ENCODE results near the gene IMMP2L. TPM values are rescaled to one million over a fixed set of nuclear protein-coding genes. Genes with fewer than 3 reads are reported as not detected.

The IMMP2L gene
- total RNA-seq, 1 experiment from 2014 or later = 4.9 TPM

DNA sequence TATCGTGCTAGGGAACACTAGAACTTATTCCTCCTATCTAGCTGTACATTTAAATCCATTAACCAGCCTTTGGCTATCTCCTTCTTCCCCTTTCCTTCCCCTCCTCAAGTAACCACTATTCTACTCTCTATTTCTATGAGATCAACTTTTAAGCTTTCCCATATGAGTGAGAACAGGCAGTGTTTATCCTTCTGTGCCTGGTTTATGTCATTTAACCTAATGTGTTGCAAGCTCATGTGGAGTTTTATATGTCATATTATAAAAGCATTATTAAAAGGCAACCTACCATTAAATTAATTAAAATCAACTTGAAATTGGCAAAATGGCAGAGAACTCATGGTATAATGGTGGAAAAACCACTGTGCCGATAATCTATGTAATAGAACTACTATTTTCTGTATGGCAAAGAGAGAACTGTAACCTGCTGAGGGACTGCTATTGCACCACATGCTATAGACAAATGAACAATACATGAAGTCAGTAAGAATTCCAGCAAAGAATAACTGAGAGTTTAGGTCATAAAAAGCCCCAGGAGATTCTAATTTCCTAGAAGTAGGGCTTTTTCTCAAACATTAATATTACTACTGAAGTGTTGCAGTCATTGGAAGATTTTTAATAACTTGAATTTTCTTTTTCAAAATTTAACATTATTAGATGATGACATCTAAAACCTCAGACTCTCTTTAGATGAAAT lies 389.6 kb downstream of the IMMP2L start:
- DNase-seq (ENCODE audit: low read depth) = no peak

DNA sequence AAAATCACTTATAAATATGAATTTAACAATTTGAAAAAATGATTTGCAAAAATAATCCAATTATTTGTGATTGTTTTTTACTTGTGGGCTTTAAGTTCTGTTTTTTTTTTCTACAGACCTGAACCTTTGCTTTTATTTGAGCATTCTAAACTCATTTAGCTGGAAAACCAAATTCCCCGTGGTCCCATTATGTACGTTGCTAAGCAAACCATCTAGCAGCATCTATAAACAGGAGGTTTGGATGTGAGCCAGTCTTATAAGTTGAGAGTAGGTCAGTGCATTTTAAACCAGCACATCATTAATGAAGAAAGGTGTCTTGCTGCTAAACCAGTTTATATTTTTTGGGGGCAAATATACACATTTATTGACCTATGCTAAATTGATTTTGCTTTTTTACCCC lies 394.1 kb downstream of the IMMP2L start:
- DNase-seq (ENCODE audit: low read depth) = no peak

DNA sequence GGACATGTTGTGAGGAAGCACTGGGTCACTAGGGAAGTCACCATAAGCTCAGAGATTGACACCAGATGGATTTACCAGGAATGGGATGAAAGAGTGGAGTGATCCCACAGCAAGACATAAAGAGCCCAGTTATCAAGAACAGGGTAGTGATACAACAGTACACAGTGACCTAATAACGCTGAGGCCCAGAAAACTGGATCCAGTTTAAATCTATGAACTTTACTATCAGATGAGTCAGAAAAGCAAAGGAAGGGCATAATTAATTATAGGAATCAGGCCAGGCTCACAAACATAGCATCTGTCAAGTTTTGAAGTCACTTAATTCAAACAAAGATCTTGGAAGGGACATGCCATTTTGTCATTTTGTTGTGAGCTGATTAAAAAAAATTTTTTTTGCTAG lies 397.9 kb downstream of the IMMP2L start:
- no peak for DNase-seq (ENCODE audit: low read depth)

DNA sequence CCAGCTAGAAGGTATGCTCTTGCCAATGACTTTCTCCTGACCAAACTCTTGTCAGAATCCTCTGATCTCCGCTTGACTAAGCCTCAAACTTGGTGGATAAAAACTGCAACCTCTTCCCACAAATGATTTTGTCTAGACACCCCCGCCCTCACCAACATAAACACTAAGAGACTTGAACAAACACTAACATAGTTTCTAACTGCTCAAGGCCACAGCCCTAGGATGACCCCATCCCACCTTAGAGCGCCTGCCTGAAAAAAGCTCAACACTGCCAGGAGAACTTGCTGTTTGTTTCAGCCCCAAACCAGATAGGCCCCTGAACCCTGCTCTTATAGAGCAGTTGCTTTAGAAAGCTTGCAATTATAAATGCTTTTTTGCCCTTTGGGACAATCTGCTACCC lies 399.6 kb downstream of the IMMP2L start:
- DNase-seq (ENCODE audit: low read depth) = no peak

DNA sequence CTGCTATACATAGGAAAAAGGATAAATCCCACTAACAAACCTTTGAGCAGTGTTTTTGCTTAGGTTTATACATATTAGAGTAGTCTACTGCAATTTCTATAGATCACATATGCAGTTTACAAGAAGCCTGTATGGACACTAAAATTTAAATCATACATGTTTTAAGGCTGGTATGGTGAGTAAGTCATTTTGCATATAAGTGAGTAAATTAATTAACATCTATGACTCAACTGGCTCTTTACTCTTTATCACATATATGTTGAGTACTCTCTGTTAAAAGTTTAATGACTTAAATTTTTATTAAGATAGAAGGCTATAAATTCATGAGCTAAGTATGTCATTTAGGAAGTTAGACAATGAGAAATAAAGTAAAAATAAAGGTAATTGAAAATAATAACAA lies 402.0 kb downstream of the IMMP2L start:
- no peak for DNase-seq (ENCODE audit: low read depth)

DNA sequence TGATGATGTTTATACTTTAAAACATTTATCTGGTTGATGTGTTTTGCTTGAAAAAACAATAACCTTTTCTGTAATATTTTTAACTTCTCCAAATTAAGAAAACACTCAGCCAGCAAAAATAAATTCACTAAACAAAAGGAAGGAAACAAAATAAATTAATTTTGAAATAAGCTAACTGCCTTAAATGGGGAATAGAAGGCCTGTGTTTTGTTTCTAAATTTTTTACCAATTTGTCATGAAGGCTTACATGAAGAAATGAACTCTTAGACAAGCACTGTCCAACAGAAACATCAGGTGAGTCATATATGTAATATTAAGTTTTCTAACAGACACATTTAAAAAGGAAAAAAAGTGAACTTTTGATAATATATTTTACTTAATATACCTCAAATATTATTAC lies 402.9 kb downstream of the IMMP2L start:
- peak; percentile 29 for DNase-seq (ENCODE audit: low read depth)

DNA sequence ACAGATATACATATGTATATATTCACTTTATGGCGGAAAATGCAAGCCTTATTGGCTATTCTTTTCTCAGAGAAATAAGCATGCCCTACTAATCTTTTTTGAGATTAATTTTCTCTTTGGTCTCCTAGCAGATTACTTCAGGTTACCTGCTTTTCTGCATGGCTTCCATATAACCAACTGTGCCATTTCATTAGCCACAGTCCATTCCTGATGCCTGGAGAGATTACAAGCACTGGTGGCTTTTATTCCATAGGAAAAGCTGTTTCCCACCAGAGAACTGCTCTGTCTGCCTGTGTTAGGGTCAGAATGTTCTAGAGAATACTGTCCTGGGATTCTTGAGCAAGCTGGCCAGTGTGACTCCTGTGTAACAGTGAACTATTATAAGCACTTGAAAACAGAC lies 411.6 kb downstream of the IMMP2L start:
- DNase-seq (ENCODE audit: low read depth) = no peak

DNA sequence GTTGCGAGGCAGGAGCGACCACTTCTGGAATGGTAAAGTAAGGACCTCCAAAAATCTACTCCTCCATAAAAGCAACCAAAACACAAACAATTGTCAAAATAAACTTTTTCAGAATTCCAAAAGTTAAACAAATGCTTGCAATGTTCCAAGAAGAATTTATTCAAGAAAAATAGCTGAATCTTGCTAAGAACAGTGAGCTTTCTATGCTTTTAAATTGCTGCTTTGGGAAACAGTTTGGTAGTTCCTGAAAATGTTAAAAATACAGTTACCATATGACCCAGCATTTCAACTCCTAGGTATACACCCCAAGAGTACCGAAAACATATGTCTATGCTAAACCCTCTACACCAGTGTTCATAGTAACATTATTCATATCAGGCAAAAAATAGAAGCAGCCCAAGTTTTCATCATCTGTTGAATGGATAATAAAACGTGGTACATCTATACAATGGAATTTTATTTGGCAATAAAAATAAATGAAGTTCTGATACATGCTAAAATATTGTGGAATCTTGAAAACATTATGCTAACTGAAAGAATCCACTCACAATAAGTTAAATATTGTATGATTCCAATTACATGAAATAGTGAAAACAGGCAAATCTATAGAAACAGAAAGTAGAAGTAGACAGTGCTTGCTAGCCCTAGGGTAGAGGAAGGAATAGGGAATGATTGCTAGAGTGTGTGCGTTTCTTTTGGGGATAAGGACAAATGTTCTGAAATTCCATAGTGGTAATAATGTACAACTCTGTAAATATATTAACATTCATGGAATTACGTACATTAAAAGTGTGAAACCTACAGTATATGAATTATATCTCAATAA lies 414.4 kb downstream of the IMMP2L start:
- DNase-seq (ENCODE audit: low read depth) = no peak

DNA sequence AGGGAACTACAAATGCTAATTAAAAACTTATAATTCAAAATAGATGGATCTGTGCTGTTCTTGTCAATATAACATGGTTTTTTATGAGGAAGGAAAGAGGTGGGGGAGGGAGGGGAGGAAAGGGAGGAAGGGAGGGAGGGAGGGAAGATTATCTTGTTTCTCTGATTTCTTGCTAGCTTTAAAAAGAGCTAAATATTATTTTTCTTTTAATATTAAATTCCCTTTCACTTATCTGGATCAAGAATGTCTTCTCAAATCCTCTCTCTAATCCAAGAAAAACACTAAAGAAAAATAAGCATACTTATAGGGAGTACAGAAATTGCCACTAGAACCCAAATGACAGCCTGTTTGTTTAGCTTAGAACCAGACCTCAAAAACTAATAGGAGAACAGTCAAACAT lies 416.2 kb downstream of the IMMP2L start:
- no peak for DNase-seq (ENCODE audit: low read depth)

DNA sequence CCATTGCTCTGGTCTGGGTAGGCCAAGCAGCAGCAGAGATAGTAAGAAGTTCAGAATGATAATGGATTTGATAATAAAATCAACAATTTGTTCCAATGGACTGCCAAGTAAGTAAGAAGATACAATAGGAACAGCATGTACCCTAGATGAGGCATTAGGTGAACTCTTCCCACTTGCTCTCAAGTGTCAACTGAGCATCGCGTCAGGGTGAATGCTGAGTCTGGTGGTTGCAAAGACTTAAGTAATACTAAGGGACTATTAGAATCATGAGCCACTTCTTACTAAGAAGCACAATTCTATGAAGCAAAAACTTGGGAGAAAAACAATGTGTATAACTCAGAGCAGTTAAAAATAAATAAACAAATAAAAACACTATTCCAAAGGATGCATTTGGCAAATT lies 416.8 kb downstream of the IMMP2L start:
- no peak for DNase-seq (ENCODE audit: low read depth)

DNA sequence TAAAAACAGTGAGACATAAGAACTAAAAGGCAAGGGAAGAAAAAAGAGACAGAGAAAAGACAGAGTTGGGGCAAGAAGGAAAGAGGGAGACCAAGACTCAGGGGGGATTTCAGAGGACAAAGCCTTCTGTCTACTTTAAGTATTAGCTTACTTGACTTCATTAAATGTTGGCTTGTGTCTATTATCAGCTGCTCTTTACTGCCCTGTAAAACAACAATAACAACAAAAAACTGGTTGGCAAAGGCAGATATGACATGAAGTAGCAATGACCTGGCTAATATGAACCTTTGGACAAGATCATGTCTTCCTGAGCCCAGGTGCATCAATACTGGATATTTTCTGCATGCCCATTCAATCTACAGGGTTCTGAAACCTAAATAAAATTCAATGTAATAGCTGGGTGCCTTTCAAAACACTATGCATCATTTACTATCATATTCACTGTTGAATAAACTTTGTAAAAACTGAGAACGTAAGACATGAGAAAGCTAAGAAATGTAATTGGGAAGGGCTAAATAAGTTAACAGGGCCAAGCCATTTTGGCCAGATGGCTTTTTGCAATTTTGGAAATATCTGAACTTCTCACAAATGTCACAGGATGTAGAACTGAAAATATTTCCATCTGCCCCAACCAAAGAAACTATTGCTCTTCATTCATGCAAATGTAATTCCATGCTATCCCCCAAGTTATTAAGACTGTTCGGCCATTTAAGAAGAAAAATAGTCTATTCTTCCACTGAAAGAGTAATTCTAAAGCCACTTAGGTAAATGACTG lies 422.0 kb downstream of the IMMP2L start:
- no peak for DNase-seq (ENCODE audit: low read depth)

DNA sequence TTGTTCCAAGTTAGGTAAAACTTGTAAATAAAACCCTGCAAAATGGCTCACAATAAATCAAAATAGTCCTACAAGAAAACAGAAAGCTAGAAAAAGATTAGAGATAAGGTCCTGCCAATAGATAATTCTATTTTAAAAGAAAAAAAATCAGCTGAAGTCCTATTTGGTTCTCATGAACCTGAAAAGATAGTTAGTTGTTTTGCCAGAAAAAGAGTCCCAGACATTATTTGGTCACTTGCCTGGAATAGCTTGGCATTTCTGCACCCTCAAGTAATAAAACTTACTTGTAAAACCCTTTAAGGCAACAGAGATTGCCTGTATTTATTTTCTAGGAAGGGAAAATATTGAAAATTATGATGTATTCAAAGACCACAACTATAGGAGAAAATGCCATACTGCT lies 423.7 kb downstream of the IMMP2L start:
- no peak for DNase-seq (ENCODE audit: low read depth)

DNA sequence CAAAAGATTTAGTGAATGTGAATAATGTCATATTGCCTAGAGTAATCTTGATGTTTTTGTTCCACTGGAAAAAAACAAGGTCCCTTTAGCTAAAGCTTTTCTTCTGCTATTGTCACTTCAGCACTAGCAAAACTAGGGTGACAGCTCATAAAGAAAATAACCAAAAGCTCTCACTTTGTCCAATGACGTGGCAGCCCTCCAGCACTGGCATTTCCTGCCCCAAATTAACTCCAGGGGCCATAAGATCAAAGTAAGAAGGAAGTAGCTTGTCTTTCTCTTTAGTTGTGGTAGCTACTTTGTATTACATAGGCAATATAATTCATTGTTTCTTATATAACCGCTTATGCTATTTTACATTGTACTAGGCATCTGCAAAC lies 424.1 kb downstream of the IMMP2L start:
- DNase-seq (ENCODE audit: low read depth) = peak; percentile 84

DNA sequence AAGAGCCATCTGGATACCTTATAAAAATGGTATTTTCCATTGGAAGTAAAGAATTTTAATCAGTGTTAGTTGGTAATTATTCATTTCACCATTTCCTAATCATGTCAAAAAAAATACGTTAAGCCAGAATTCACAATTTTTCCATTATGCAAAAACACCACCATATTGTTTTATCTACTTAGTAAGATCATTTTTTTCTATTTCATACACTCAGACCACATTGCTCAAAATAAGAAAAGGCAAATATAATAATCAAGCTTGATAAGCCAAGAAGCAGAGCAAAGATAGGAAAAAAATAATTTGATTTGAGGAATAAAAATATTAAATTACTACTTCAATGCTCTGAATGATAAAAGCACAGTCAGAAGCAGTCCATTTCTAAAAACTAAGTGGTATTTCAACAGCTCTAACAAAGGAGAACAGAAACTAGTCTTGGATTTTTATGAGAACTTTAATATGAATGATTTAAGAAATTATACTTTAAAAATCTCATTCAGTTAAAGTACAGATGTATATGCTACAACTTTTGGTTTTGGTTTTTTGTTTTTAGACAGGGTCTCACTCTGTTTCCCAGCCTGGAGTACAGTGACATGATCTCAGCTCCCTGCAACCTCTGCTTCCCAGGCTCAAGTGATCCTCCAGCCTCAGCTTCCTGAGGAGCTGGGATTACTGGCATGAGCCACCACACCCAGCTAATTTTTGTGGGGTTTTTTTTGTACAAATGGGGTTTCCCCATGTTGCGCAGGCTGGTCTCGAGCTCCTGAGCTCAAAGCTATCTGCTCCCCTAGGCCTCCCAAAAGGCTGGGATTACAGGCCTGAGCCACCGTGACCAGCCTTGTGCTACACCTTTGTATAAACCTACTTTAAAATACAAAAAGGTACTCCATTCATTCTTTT lies 424.7 kb downstream of the IMMP2L start:
- peak; percentile 56 for DNase-seq (ENCODE audit: low read depth)

DNA sequence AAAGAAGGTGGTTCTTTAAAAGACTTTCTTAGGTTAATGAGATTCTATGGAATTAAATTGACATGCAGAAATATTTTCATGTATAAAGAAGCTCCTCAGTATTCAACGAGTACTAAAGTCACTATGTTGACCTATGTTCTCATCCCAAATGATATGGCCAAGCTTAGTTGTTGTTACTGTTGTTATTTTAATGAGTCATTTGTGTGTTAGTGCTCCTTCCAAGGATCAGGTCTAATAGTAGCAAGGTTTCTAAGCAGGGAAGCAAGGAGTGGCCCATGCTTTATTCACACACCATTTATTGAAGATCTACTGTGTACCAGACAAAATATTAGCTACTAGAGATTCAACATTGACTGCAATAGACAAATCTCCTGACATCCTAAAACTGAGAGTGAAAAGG lies 429.5 kb downstream of the IMMP2L start:
- DNase-seq (ENCODE audit: low read depth) = peak; percentile 29

DNA sequence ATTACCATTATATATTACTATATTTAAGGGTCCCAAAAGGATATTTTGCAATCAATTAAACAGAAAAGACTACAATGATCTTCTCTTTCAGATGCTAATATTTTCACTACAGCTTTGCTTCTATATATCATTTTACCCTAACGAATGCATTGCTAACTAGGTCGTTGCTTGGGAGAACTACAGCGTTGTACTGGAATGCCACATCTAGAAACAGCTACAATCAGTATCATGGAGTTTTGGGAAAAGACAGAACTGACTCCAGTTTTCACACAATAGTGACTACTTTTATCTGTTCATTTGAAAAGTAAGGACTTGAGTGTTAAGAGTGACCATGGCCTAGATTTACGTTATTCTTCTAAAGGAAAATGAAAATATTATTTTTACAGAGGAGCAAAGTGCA lies 432.9 kb downstream of the IMMP2L start:
- DNase-seq (ENCODE audit: low read depth) = no peak

DNA sequence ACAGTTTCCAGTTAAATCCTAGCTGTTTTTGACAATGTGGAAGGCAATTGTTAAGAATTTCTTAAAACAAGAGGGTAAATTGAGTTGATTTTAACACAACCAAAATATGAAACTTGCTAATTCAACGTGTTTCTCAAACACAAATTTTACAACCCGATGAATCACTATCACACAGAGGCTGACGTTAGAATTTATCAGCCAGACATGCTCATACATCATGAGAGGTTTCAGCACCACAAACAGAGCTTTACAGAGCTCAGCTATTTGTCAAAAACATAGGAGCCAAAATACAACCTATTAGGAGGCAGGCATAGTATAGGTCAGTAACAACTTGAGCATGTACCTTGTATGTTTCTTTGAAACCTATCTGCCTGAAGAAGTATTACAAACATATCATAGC lies 435.3 kb downstream of the IMMP2L start:
- DNase-seq (ENCODE audit: low read depth) = peak; percentile 42

DNA sequence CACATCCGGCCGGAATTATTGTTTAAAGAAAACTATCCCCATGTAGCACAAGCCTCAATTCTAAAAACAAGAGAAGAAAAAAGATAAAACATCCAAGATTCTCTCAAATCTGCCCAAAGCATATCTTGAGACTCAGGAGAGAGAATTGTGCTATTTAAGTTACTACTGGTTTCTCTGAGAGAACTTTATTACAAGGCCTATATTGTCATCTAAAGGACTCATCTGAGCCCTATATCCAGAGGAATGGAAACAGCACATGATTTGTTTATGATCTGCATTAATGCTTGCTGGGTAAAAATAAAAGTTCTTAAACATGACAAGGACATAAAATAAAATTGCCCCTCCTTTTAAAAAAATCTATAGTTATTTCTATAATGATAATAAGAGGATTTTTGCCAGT lies 446.3 kb downstream of the IMMP2L start:
- DNase-seq (ENCODE audit: low read depth) = no peak

DNA sequence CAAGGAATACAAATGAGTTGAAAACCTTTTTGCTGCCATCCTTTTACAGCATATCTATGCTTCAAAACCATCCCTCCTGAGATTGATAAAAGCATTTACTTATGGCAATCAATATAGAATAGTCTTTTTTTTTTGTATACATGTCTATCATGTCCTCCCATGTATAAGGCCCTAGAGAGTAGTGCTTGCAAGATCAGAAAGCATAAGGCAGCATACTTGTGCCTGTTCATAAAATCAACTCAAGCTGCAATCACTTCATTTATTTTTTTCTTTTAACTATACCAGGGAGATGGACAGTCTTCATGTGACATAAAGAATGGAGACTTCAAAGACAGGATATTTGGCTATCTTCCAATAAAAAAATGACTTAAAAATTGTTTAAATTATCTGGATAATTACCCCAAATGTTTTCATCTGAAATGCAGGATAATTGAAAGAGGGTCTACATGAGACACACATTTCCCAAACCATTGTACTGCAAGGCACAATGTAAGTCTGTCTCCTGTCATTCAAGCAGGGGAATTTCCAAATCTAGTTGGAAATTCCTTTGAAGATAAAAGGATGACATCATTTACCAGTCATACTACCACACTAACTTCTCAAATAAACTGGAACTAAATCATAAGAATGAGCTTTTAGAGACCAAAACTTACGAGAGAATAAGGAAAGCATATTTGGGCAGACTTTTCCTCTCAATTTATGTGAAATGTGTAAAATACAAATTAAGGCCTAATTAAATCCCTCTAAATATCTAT lies 448.9 kb downstream of the IMMP2L start:
- DNase-seq (ENCODE audit: low read depth) = peak; percentile 62

DNA sequence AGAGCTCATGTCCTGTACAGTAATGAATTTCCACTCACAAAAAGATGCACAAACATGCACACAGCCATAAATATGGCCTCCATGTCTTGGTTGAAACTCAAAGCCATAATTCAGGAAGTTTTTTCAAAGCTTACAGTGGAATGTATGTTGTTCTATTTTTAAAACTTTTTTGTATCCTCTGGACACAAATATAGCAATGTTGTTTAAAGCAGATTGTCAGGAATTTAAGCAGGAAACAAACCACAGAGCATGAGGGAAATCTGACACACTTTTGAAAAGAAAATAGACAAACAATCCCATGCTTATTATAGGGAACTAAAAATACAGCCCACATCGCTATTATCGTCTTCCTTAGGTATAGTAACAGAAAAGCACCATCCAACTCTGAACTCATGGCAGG lies 449.9 kb downstream of the IMMP2L start:
- no peak for DNase-seq (ENCODE audit: low read depth)

DNA sequence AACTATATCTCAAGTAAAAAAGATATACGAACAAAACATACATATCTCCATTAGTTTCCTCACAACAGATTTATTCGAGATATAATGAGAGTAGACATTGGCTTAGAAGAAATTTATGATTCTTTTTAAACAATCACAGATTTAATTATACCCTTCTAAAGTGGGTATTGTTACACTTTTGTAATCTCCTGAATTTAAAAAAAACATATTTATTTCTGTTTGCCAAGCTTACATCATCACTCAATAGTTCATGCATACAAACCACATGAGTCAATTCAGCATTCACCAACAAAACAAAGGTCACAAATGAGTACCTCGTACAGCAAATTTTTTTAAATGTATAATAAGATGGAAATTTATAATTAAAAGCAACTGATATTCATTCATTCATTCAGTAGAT lies 453.8 kb downstream of the IMMP2L start:
- DNase-seq (ENCODE audit: low read depth) = no peak

Measured in HT1080 (cell line).